Upper lobe of left lung (tissue), 4 donors: ENCODE results near the gene CRYBG1.

ENCODE experiments used
- POLR2A ChIP-seq, 4 donors: fragments of 450-650 bp; IDR thresholded peaks; one replicate each; pipeline ENCODE4 v1.5.1; 2016 to 2017; ENCODE audit warnings: antibody characterized with exemption in 4 of 4, mild to moderate bottlenecking in 2 of 4
- TF ChIP-seq, protein P1 (sequence below), 6 experiments: fragments of 450-650 bp in 4 of 6; fragments of 200-600 bp in 2 of 6; sonication (generic) in 2 of 6; IDR thresholded peaks; one replicate each; pipeline ENCODE4 v1.5.1; 2016 to 2019; ENCODE audit warnings: antibody characterized with exemption in 6 of 6

GRCh38 chr6:106468935-106469334, 108.4 kb downstream of the CRYBG1 start:
- TF ChIP-seq, protein P1, sequence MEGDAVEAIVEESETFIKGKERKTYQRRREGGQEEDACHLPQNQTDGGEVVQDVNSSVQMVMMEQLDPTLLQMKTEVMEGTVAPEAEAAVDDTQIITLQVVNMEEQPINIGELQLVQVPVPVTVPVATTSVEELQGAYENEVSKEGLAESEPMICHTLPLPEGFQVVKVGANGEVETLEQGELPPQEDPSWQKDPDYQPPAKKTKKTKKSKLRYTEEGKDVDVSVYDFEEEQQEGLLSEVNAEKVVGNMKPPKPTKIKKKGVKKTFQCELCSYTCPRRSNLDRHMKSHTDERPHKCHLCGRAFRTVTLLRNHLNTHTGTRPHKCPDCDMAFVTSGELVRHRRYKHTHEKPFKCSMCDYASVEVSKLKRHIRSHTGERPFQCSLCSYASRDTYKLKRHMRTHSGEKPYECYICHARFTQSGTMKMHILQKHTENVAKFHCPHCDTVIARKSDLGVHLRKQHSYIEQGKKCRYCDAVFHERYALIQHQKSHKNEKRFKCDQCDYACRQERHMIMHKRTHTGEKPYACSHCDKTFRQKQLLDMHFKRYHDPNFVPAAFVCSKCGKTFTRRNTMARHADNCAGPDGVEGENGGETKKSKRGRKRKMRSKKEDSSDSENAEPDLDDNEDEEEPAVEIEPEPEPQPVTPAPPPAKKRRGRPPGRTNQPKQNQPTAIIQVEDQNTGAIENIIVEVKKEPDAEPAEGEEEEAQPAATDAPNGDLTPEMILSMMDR (IDR thresholded peaks at IDR 0.05) = no peak
- TF ChIP-seq POLR2A (IDR thresholded peaks at IDR 0.05) = no peak
